HEK293T (cell line): ENCODE data around the gene INPP4A.

Source experiments
- ARNT ChIP-seq: fragments of 450-650 bp; IDR thresholded peaks from 2 replicates; pipeline ENCODE4 v1.6.1; 2017; ENCODE audit warnings: mild to moderate bottlenecking
- ELF4 ChIP-seq: fragments of 450-650 bp; IDR thresholded peaks from 2 replicates; pipeline ENCODE4 v1.6.1; 2017; ENCODE audit warnings: antibody characterized with exemption
- FOXA1 ChIP-seq: fragments of 450-650 bp; IDR thresholded peaks from 2 replicates; pipeline ENCODE4 v1.6.1; 2016; ENCODE audit warnings: mild to moderate bottlenecking
- FOXK2 ChIP-seq: fragments of 450-650 bp; IDR thresholded peaks from 2 replicates; pipeline ENCODE4 v1.6.1; 2016; ENCODE audit warnings: mild to moderate bottlenecking
- HDGF ChIP-seq: fragments of 450-650 bp; IDR thresholded peaks from 2 replicates; pipeline ENCODE4 v1.6.1; 2017; ENCODE audit warnings: antibody characterized with exemption, borderline replicate concordance
- NFRKB ChIP-seq: fragments of 450-650 bp; IDR thresholded peaks from 2 replicates; pipeline ENCODE4 v1.6.1; 2016; ENCODE audit warnings: mild to moderate bottlenecking, moderate library complexity
- SP1 ChIP-seq: fragments of 450-650 bp; IDR thresholded peaks from 2 replicates; pipeline ENCODE4 v1.6.1; 2017
- SUZ12 ChIP-seq: fragments of 450-650 bp; IDR thresholded peaks from 2 replicates; pipeline ENCODE4 v1.6.1; 2016; ENCODE audit warnings: mild to moderate bottlenecking
- ZNF384 ChIP-seq: fragments of 450-650 bp; IDR thresholded peaks from 2 replicates; pipeline ENCODE4 v1.6.1; 2016

DNA sequence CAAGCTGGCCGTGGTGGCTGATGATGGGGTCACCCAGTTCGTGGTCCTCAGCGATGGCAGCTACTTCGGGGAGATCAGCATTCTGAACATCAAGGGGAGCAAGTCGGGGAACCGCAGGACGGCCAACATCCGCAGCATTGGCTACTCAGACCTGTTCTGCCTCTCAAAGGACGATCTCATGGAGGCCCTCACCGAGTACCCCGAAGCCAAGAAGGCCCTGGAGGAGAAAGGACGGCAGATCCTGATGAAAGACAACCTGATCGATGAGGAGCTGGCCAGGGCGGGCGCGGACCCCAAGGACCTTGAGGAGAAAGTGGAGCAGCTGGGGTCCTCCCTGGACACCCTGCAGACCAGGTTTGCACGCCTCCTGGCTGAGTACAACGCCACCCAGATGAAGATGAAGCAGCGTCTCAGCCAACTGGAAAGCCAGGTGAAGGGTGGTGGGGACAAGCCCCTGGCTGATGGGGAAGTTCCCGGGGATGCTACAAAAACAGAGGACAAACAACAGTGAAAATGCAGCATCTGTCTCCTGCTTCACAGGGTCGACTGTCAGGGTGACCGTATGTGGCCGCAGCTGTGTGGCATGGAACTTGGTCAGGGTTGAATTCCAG is 47.8 kb upstream of the INPP4A start:
- TF ChIP-seq FOXK2: no peak
- no peak for TF ChIP-seq ELF4
- TF ChIP-seq SP1: no peak
- TF ChIP-seq ZNF384: no peak
- TF ChIP-seq HDGF: no peak
- no peak for TF ChIP-seq FOXA1
- TF ChIP-seq ARNT: no peak
- no peak for TF ChIP-seq NFRKB
- TF ChIP-seq SUZ12: no peak
